RWPE2 (cell line): ENCODE results near the gene SLC10A4.
"Not testable (repeated sequence)": the region's sequence is repeated elsewhere in the genome, so short reads cannot be mapped to it uniquely, and the experiment has no call there.

ENCODE experiments used
- ATAC-seq: fragments of 200-7000 bp; cut with Tn5 transposase; 3 replicates; pipeline ENCODE4 v1.9.1; 2021; ENCODE audit warnings: low read depth
- DNase-seq: peaks from one replicate; pipeline ENCODE4 v3.0.0-alpha.2; 2020; ENCODE audit warnings: low spot score
- H3K27ac ChIP-seq: fragments of 450-650 bp; 2 replicates; pipeline ENCODE4 v1.5.1; 2017; ENCODE audit warnings: mild to moderate bottlenecking; ENCODE audit not compliant: poor library complexity, severe bottlenecking
- H3K27me3 ChIP-seq: fragments of 250-450 bp; sonication (Bioruptor Pico); 2 replicates; pipeline ENCODE4 v1.5.1; 2021; ENCODE audit warnings: mild to moderate bottlenecking, moderate library complexity; ENCODE audit not compliant: insufficient read depth, poor library complexity, severe bottlenecking
- H3K36me3 ChIP-seq: fragments of 250-450 bp; sonication (Bioruptor Pico); 2 replicates; pipeline ENCODE4 v1.5.1; 2020; ENCODE audit warnings: low read depth, mild to moderate bottlenecking, moderate library complexity
- H3K4me1 ChIP-seq: fragments of 250-450 bp; sonication (Bioruptor Pico); 2 replicates; pipeline ENCODE4 v1.5.1; 2021; ENCODE audit warnings: mild to moderate bottlenecking, moderate library complexity; ENCODE audit not compliant: insufficient read depth, poor library complexity, severe bottlenecking
- H3K4me3 ChIP-seq: fragments of 250-450 bp; sonication (Bioruptor Pico); 2 replicates; pipeline ENCODE4 v1.5.1; 2021; ENCODE audit warnings: mild to moderate bottlenecking, moderate library complexity; ENCODE audit not compliant: severe bottlenecking
- H3K9me3 ChIP-seq: fragments of 250-450 bp; sonication (Bioruptor Pico); 2 replicates; pipeline ENCODE4 v1.5.1; 2021; ENCODE audit warnings: mild to moderate bottlenecking, moderate library complexity; ENCODE audit not compliant: severe bottlenecking
- TF ChIP-seq, protein P1 (sequence below): fragments of 450-650 bp; IDR thresholded peaks from one replicate; pipeline ENCODE4 v1.5.1; 2017; ENCODE audit warnings: mild to moderate bottlenecking, moderate library complexity; ENCODE audit not compliant: poor library complexity, severe bottlenecking

The SLC10A4 gene

DNA sequence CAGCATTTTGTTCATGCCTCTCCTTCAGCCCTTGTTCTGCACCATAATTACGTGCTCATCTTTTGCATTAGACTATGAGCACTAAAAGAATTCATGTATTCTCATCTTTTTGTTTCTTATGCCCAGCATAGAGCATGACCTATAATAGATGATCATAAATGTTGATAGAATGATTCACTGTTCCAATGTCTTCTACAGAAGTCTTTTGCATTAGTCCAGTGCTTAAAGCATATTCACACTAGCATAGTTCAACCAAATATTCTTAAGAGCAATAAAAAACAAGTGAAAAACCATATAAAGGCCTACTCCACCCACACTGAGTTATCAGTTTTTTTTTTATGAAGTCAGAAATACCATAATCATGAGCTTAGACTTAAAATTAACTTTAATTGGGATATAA is 36.5 kb upstream of the SLC10A4 start:
- H3K4me1 ChIP-seq = no peaks in the 10 kb centered on the region
- TF ChIP-seq, protein P1, sequence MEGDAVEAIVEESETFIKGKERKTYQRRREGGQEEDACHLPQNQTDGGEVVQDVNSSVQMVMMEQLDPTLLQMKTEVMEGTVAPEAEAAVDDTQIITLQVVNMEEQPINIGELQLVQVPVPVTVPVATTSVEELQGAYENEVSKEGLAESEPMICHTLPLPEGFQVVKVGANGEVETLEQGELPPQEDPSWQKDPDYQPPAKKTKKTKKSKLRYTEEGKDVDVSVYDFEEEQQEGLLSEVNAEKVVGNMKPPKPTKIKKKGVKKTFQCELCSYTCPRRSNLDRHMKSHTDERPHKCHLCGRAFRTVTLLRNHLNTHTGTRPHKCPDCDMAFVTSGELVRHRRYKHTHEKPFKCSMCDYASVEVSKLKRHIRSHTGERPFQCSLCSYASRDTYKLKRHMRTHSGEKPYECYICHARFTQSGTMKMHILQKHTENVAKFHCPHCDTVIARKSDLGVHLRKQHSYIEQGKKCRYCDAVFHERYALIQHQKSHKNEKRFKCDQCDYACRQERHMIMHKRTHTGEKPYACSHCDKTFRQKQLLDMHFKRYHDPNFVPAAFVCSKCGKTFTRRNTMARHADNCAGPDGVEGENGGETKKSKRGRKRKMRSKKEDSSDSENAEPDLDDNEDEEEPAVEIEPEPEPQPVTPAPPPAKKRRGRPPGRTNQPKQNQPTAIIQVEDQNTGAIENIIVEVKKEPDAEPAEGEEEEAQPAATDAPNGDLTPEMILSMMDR = no peak
- no peaks in the 10 kb centered on the region for H3K36me3 ChIP-seq
- ATAC-seq (no peak), DNase-seq (no peak)
- H3K9me3 ChIP-seq = no peaks in the 10 kb centered on the region
- no peaks in the 10 kb centered on the region for H3K27me3 ChIP-seq
- H3K4me3 ChIP-seq = no peak overlapping the region
- H3K27ac ChIP-seq = no peak overlapping the region

DNA sequence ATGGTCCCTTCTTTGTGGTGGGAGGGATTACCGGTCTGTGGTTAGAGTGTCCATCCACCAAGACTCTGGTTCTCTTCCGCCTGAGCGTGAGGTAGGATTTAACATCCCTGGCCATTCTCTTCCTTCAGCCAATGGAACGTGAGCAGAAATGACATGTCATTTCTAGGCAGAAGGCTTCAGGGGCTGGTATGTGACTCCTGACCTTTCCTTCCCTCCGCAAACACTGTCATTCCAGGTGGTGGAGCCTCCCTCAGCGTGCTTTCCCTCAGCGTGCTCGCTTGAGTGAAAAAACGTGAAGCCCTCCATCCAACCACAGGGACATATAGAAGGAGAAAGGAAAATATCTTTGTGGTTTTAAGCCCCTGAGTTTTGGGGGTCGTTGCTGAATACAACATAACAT is 34.0 kb upstream of the SLC10A4 start:
- H3K9me3 ChIP-seq = no peaks in the 10 kb centered on the region
- no peaks in the 10 kb centered on the region for H3K4me1 ChIP-seq
- H3K27me3 ChIP-seq = no peaks in the 10 kb centered on the region
- ATAC-seq = no peak
- TF ChIP-seq, protein P1 = no peak
- no peaks in the 10 kb centered on the region for H3K36me3 ChIP-seq
- no peak for DNase-seq
- H3K27ac ChIP-seq = no peak overlapping the region
- H3K4me3 ChIP-seq = no peak overlapping the region

DNA sequence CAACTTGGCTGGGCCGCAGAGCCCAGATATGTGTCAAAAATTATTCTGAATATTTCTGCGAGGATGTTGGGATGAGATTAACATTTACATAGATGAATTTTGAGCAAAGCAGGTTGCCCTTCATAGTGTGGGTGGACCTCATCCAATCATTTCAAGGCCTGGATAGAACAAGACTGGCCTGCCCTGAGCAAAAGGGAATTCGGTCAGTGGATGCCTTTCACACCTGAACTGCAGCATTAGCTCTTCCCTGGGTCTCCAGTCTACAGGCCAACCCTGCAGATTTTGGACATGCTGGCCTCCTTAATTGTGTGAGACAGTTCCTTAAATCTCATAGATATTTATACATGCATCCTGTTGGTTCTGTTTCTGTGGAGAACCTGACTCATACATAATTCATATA is 32.4 kb upstream of the SLC10A4 start:
- no peaks in the 10 kb centered on the region for H3K9me3 ChIP-seq
- ATAC-seq (no peak), DNase-seq (no peak)
- no peaks in the 10 kb centered on the region for H3K36me3 ChIP-seq
- no peaks in the 10 kb centered on the region for H3K4me1 ChIP-seq
- no peak overlapping the region for H3K27ac ChIP-seq
- TF ChIP-seq, protein P1 = no peak
- no peaks in the 10 kb centered on the region for H3K27me3 ChIP-seq
- no peak overlapping the region for H3K4me3 ChIP-seq

DNA sequence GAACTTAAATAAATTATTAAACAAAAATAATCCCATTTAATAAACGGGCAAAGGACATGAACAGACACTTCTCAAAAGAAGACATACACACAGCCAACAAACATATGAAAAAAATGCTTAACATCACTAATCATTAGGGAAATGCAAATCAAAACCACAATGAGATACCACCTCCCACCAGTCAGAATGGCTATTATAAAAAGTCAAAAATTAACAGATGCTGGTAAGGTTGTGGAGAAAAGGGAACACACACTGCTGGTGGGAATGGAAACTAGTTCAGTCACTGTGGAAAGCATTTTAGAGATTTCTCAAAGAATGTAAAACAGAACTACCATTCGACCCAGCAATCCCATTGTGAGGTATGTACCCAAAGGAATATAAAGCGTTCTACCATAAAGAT is 31.5 kb upstream of the SLC10A4 start:
- H3K27me3 ChIP-seq, H3K9me3 ChIP-seq, DNase-seq, H3K4me3 ChIP-seq, ATAC-seq, H3K36me3 ChIP-seq, H3K4me1 ChIP-seq, H3K27ac ChIP-seq: not testable (repeated sequence)

DNA sequence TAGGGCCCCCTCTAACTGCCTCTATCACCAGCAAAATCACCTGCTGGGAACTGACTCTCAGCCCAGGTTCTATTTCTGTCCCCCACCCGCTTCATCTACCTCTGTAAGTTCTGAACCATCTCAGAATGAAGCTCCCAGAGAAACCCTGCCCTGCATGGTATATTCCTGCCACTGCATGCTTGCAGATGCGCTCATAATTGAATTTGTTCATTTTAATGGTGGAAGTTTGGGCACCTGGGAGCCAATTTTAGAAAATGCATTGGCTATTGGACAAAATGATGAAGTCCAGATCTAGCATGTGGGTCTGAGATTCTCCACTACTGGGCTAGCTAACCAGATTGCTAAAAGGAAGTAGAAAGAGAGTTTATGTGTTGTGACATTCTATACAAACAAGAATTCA is 28.6 kb upstream of the SLC10A4 start:
- H3K4me3 ChIP-seq = no peak overlapping the region
- no peak for DNase-seq
- TF ChIP-seq, protein P1 = no peak
- no peak for ATAC-seq
- no peaks in the 10 kb centered on the region for H3K36me3 ChIP-seq
- no peaks in the 10 kb centered on the region for H3K9me3 ChIP-seq
- H3K27ac ChIP-seq = no peak overlapping the region
- no peaks in the 10 kb centered on the region for H3K4me1 ChIP-seq
- H3K27me3 ChIP-seq = no peaks in the 10 kb centered on the region

DNA sequence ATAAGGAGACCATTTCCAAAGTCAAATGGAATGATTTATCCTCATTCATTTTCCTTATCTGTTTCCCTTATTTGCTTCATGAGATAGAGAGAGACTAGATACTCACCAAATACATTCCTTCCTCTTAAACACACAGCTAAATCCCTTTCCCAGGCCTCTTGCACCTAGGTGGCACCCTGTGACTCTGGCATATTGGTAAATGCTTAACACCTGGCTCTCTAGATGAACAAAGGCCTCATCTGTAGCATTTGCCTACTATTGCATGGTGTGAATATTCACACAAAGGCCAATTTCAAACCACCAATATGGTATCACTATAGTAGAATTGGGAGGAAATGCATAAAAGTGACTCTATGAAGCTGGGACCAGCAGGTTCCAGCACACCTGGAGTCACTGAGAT is 22.1 kb upstream of the SLC10A4 start:
- Histone ChIP-seq H3K27me3 (no peaks in the 10 kb centered on the region), H3K36me3 (no peaks in the 10 kb centered on the region), H3K27ac (no peak overlapping the region), H3K4me1 (no peaks in the 10 kb centered on the region), H3K9me3 (no peaks in the 10 kb centered on the region), H3K4me3 (no peak overlapping the region)
- TF ChIP-seq, protein P1 = no peak
- DNase-seq (no peak), ATAC-seq (no peak)
